ENCODE data around the gene CIC.

- TF ChIP-seq ZNF23 (CRISPR knock-in tag; IDR thresholded peaks at IDR 0.05) = no peak
- no peak for TF ChIP-seq TFAM (CRISPR knock-in tag; conservative IDR thresholded peaks at IDR 0.05)
- TF ChIP-seq ZNF318 (IDR thresholded peaks at IDR 0.05; ENCODE audit: borderline replicate concordance in 1 of 2, low read depth in 1 of 2) = no peak
- no peak for TF ChIP-seq NFIC (IDR thresholded peaks at IDR 0.05)
Observed at GRCh38 chr19:42293540-42293939, 24.5 kb downstream of the CIC start.
